GM11168 (cell line): Measurements from ENCODE around the gene C1orf146.
"Not testable (repeated sequence)": the region's sequence is repeated elsewhere in the genome, so short reads cannot be mapped to it uniquely, and the experiment has no call there.

Source experiments
- in situ Hi-C: fragments of 300-500 bp; cut with MboI; formaldehyde crosslinking; loops from one replicate; pipeline ENCODE4 v1.12.0; 2022; ENCODE audit warnings: low sequenced_read_pairs; ENCODE audit not compliant: unreplicated experiment

Gene C1orf146, protein sequence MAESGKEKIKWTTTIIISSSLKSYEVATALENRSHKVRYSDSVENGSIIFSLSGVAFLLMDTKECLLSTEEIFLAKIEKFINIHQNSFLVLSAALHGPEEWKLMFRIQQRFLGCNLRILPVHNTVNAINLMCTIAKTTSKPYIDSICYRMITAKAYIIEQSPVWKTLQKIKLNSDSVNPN

DNA sequence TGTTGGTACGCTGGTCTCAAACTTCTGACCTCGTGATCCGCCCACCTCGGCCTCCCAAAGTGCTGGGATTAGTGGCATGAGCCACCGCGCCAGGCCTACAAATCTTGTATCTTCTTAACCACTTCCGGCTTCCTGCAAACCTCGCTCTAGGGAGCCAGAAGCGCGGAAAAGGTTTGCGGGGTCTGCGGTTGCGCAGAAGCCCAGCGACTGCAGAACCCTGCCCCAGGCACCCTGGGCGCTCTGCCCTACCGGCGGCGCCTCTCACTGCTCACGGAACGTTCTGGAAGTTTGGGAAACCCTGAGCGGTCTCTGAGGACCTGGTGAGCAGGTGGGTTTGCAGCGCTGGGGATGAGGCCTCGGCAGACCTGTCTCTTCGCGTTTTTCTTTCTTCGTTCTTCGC, at the start of gene C1orf146:
TSS of gene C1orf146 (plus strand) at position 195 of the 400 bp plus-strand sequence. CDS start 13,506 bp downstream, outside the sequence.
- in situ Hi-C loops = no loop called here

GRCh38 chr1:92168657-92169056, 49.1 kb upstream of the C1orf146 start:
- in situ Hi-C loops = no loop called here

DNA sequence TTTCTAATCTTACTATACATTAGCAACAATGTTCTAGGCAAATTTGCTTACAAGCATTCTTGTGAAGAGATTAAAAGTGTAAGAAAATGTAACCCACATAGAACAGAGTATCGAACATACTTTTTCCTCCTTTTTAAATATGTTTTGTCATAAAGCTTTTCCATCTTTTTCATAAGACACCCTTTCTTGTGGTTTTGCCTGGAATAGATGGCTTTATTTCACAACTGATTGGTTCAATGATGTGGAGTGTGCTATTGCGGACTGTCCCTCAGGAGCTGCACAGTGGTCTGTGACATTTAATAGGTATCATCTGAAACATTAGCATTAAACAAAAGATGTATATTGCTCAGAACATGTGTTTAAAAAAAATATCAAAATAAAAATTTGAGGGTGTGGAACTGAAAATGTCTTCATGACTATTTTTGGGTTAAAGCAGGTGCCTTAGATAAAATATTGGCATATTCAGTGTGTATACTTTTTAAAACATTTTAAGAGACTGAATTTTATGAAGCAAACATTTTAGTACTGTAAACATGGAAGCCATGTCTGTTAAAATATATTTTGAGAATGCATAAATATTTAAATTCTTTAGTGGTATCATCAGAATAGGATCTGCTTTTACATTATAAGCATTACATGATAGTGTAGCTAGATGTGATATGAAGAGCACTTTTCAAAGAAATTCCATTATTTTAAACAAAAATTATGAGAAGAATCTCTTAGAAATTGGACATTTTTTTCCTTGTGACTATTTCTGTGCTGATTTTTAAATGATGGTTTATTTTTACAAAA, 48.3 kb upstream of the C1orf146 start:
- in situ Hi-C loops = no loop called here

GRCh38 chr1:92184632-92185031, 33.1 kb upstream of the C1orf146 start:
- in situ Hi-C loops = no loop called here

GRCh38 chr1:92186081-92186480, 31.6 kb upstream of the C1orf146 start:
- in situ Hi-C loops = no loop called here

DNA sequence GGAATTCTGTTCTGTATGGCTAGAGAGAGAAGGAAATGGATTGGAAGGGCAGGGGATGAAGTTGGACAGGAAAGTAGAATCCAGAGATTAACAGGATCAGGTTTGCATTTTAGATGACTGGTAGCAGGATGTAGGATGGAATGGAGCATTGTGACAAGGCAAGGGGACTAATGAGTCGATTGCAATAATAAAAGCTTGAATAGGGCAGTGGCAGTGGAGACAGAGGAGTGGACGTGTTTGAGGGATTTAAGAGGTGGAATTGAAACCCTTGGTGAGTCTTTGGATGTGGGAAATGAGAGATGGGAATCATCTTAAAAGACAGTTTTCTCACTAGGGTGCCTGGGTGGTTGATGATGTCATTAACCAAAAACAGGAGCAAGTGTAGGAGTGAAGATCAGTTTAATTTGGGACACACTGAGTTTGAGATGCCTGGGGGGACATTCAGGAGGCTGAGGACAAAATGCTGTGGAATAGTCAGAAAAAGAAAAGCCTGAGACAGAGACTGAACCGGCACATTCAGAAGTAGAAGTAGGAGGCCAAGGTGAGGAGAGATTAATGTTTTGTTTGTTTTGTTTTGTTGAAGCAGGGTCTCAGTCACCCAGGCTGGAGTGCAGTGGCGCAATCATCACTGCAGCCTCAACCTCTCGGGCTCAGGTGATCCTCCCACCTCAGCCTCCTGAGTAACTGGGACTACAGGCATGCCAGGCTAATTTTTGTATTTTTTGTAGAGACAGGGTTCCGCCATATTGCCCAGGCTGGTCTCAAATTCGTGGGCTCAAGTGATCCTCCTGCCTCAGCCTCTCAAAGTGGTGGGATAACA, 29.1 kb upstream of the C1orf146 start:
- in situ Hi-C loops = no loop called here

DNA sequence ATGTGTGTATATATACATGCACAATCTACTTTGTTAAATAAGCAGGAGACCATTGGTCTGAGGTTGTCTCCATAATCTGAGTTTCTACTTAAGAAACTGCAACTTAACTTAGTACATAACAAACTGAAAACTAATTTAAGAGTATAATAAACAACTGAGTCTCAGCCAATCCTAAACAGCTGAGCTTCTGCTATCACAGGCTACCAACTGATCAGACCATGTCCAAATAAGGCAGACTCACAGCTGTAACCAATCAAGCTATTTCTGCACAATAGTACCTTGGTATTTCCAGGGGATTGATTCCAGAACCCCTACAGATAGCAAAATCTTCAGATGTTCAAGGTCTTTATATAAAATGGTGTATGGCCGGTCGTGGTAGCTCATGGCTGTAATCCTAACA, 26.0 kb upstream of the C1orf146 start:
- in situ Hi-C loops = no loop called here

- in situ Hi-C loops = no loop called here
These were observed 25.5 kb upstream of the C1orf146 start for GRCh38 chr1:92192246-92192645.

DNA sequence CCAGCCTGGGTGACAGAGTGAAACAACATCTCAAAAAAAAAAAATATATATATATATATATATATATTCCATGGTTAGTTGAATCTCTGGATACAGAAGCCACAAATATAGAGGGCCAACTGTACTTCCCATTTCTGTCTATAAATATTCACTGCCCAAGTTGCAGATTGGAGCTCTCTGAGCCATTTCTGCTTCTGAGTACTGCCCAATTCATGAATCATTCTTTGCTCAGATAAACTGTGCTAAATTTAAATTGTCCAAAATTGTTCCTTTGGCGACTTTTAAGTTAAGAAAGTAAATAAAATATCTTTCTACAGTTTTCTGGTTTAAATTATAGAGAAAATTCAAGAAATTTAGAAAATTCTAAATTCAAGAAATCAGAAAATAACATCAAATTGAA, 23.2 kb upstream of the C1orf146 start:
- in situ Hi-C loops = no loop called here

- in situ Hi-C loops = no loop called here
These were observed 15.7 kb upstream of the C1orf146 start for GRCh38 chr1:92201973-92202372.

- in situ Hi-C loops = no loop called here
These were observed 14.6 kb upstream of the C1orf146 start for GRCh38 chr1:92203105-92203504.

GRCh38 chr1:92210701-92211100, 7.0 kb upstream of the C1orf146 start:
- in situ Hi-C loops = no loop called here

GRCh38 chr1:92211166-92211565, 6.5 kb upstream of the C1orf146 start:
- in situ Hi-C loops = no loop called here

DNA sequence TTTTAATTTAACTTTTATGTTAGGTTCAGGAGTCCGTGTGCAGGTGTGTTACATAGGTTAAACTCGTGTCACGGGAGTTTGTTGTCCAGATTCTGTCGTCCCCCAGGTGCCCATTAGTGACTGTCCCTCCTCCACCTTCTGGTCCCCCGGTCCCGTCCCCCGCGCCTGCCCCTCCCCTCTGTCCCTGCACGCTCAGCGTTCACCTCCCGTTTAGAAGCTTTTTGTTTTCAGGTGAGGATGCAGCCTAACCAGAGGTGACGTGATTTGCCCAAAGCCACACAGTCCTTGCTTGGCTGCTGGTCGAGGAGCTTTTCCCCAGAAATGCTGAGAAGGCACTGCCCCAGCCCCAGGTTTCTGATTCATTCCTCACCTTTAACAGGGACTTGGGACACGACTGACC, 844 bp downstream of the C1orf146 start:
- in situ Hi-C loops = no loop called here

DNA sequence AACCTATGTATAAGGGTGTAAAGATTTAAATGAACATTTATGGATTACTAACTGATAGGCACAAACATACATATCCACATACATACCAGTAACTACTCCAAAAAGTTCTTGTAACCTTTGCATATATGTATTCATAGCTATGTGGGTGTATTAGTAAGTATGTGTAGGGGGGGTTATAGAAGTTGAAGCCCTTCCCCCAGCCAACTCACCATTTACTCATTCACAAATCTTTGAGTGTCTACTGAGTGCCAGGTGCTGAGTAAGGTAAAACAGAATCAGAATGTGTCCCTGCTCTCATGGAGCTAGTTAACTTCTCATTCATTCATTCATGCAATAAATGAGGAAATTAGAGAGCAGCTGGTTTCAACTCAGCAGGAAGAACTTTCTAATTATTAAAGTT, 1.3 kb downstream of the C1orf146 start:
- in situ Hi-C loops = no loop called here

GRCh38 chr1:92228401-92228800, 10.7 kb downstream of the C1orf146 start:
- in situ Hi-C loops = no loop called here

- in situ Hi-C loops = no loop called here
These were observed 13.0 kb downstream of the C1orf146 start for GRCh38 chr1:92230736-92231135.

- in situ Hi-C loops = no loop called here
These were observed 22.3 kb downstream of the C1orf146 start for GRCh38 chr1:92240034-92240433.

GRCh38 chr1:92244376-92244775, 26.7 kb downstream of the C1orf146 start:
- in situ Hi-C loops = no loop called here

DNA sequence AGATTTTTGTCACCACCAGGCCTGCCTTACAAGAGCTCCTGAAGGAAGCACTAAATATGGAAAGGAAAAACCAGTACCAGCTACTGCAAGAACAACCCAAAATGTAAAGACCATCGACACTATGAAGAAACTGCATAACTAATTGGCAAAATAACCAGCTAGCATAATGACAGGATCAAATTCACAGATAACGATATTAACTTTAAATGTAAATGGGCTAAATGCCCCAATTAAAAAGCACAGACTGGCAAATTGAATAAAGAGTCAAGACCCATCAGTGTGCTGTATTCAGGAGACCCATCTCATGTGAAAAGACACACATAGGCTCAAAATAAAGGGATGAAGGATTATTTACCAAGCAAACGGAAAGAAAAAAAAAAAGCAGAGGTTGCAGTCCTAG, 37.0 kb downstream of the C1orf146 start:
- in situ Hi-C loops = not testable (repeated sequence)

- in situ Hi-C loops = no loop called here
These were observed 41.6 kb downstream of the C1orf146 start for GRCh38 chr1:92259350-92259749.
